ENCODE measurements around the gene LRP1B.

The LRP1B gene

GRCh38 chr2:140508756-140509155, 1622.1 kb downstream of the LRP1B start:
- TF ChIP-seq GATA2 (IDR thresholded peaks at IDR 0.05; ENCODE audit: low read depth, low read length) (no peak), GATA3 (IDR thresholded peaks at IDR 0.05; ENCODE audit: low read depth, low read length) (no peak)

GRCh38 chr2:140506606-140507005, 1624.2 kb downstream of the LRP1B start:
- TF ChIP-seq GATA2 (IDR thresholded peaks at IDR 0.05; ENCODE audit: low read depth, low read length) (no peak), GATA3 (IDR thresholded peaks at IDR 0.05; ENCODE audit: low read depth, low read length) (no peak)

- TF ChIP-seq GATA2 (IDR thresholded peaks at IDR 0.05; ENCODE audit: low read depth, low read length): no peak
- no peak for TF ChIP-seq GATA3 (IDR thresholded peaks at IDR 0.05; ENCODE audit: low read depth, low read length)
These were observed 1626.2 kb downstream of the LRP1B start for GRCh38 chr2:140504601-140505000.

- TF ChIP-seq GATA3 (IDR thresholded peaks at IDR 0.05; ENCODE audit: low read depth, low read length): no peak
- no peak for TF ChIP-seq GATA2 (IDR thresholded peaks at IDR 0.05; ENCODE audit: low read depth, low read length)
These were observed 1627.7 kb downstream of the LRP1B start for GRCh38 chr2:140502951-140503630.

- no peak for TF ChIP-seq GATA3 (IDR thresholded peaks at IDR 0.05; ENCODE audit: low read depth, low read length)
- no peak for TF ChIP-seq GATA2 (IDR thresholded peaks at IDR 0.05; ENCODE audit: low read depth, low read length)
These were observed 1632.5 kb downstream of the LRP1B start for GRCh38 chr2:140498360-140498759.

- no peak for TF ChIP-seq GATA2 (IDR thresholded peaks at IDR 0.05; ENCODE audit: low read depth, low read length)
- no peak for TF ChIP-seq GATA3 (IDR thresholded peaks at IDR 0.05; ENCODE audit: low read depth, low read length)
These were observed 1634.1 kb downstream of the LRP1B start for GRCh38 chr2:140496714-140497113.

- no peak for TF ChIP-seq GATA3 (IDR thresholded peaks at IDR 0.05; ENCODE audit: low read depth, low read length)
- no peak for TF ChIP-seq GATA2 (IDR thresholded peaks at IDR 0.05; ENCODE audit: low read depth, low read length)
These were observed 1638.9 kb downstream of the LRP1B start for GRCh38 chr2:140491876-140492275.

GRCh38 chr2:140489193-140489592, 1641.6 kb downstream of the LRP1B start:
- TF ChIP-seq GATA3 (IDR thresholded peaks at IDR 0.05; ENCODE audit: low read depth, low read length) (no peak), GATA2 (IDR thresholded peaks at IDR 0.05; ENCODE audit: low read depth, low read length) (no peak)

- TF ChIP-seq GATA2 (IDR thresholded peaks at IDR 0.05; ENCODE audit: low read depth, low read length): no peak
- no peak for TF ChIP-seq GATA3 (IDR thresholded peaks at IDR 0.05; ENCODE audit: low read depth, low read length)
These were observed 1649.7 kb downstream of the LRP1B start for GRCh38 chr2:140481136-140481535.

- TF ChIP-seq GATA2 (IDR thresholded peaks at IDR 0.05; ENCODE audit: low read depth, low read length) (no peak), GATA3 (IDR thresholded peaks at IDR 0.05; ENCODE audit: low read depth, low read length) (no peak)
These were observed 1657.0 kb downstream of the LRP1B start for GRCh38 chr2:140473851-140474250.

GRCh38 chr2:140472676-140473075, 1658.1 kb downstream of the LRP1B start:
- TF ChIP-seq GATA2 (IDR thresholded peaks at IDR 0.05; ENCODE audit: low read depth, low read length): no peak
- TF ChIP-seq GATA3 (IDR thresholded peaks at IDR 0.05; ENCODE audit: low read depth, low read length): no peak

- TF ChIP-seq GATA2 (IDR thresholded peaks at IDR 0.05; ENCODE audit: low read depth, low read length) (no peak), GATA3 (IDR thresholded peaks at IDR 0.05; ENCODE audit: low read depth, low read length) (no peak)
These were observed 1665.5 kb downstream of the LRP1B start for GRCh38 chr2:140465301-140465700.

GRCh38 chr2:140462990-140463389, 1667.8 kb downstream of the LRP1B start:
- no peak for TF ChIP-seq GATA2 (IDR thresholded peaks at IDR 0.05; ENCODE audit: low read depth, low read length)
- TF ChIP-seq GATA3 (IDR thresholded peaks at IDR 0.05; ENCODE audit: low read depth, low read length): no peak

GRCh38 chr2:140457483-140457882, 1673.3 kb downstream of the LRP1B start:
- TF ChIP-seq GATA3 (IDR thresholded peaks at IDR 0.05; ENCODE audit: low read depth, low read length) (no peak), GATA2 (IDR thresholded peaks at IDR 0.05; ENCODE audit: low read depth, low read length) (no peak)

GRCh38 chr2:140455315-140455714, 1675.5 kb downstream of the LRP1B start:
- TF ChIP-seq GATA2 (IDR thresholded peaks at IDR 0.05; ENCODE audit: low read depth, low read length): no peak
- no peak for TF ChIP-seq GATA3 (IDR thresholded peaks at IDR 0.05; ENCODE audit: low read depth, low read length)

- no peak for TF ChIP-seq GATA2 (IDR thresholded peaks at IDR 0.05; ENCODE audit: low read depth, low read length)
- no peak for TF ChIP-seq GATA3 (IDR thresholded peaks at IDR 0.05; ENCODE audit: low read depth, low read length)
These were observed 1676.1 kb downstream of the LRP1B start for GRCh38 chr2:140454717-140455116.
